RCC 7860 (cell line): Measurements from ENCODE around the gene POLN.

Experiments
- DNase-seq: peaks from one replicate; pipeline ENCODE4 v3.0.0-alpha.2; 2015; ENCODE audit warnings: low spot score
- FAIRE-seq: peaks from 2 replicates; lab custom pipeline; 2012; peaks lifted over from hg19 to GRCh38; lab: Jason Lieb, UNC

The POLN gene

DNA sequence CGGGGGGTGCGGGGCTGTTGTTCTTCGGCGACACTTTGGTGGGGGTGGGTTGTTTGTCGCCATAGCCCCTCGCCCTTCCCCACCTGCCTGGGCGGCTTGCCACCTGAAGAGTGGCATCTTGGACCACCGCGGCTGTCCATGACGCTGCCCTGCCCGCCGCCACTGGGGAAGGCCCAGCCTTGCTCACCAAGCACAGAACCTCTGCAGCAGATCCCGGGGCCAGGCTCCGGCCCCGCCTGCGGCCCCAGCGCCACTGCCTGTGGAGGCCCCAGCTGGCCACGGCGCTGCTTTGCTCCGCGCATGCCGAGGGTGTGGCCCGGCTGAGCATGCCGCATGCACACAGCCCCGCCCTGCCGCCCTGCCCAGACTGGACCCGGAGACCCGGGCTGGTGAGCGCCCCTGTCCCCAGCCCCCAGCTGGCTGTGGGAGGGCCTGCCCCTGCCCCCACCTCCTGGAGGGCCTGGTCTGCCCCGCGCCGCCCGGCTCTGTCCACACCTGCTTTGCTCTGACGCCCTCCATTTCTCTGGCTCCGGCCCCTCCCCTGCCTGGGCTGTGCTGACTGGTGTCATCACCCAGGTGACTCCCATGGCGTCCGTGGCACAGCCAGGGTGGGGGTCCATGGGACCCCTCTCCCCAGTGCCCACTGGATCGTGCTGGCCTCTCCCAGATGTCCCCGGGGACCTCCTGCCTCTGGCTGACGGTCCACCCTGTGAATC, 177.5 kb downstream of the POLN start:
- no peak for DNase-seq
- FAIRE-seq: no peak

DNA sequence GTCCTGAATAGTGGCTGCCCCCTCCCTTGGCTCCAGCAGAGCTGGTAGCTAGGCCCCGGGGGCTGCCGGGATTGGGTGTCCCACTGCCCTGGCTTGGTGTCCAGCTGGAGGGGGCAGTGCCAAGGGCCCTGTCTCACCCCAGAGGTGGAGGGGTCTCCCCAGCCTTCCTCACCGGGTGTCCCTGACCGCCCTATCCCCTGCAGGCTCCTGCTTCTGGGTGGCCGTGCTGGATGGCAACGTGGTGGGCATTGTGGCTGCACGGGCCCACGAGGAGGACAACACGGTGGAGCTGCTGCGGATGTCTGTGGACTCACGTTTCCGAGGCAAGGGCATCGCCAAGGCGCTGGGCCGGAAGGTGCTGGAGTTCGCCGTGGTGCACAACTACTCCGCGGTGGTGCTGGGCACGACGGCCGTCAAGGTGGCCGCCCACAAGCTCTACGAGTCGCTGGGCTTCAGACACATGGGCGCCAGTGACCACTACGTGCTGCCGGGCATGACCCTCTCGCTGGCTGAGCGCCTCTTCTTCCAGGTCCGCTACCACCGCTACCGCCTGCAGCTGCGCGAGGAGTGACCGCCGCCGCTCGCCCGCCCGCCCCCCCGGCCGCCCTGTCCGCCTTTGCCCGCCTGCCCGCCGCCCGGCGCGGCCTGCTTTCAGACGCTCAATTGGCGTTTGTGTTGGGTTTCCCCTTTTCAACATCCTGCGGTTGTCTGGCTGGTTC, 178.2 kb downstream of the POLN start:
- DNase-seq (no peak), FAIRE-seq (no peak)

DNA sequence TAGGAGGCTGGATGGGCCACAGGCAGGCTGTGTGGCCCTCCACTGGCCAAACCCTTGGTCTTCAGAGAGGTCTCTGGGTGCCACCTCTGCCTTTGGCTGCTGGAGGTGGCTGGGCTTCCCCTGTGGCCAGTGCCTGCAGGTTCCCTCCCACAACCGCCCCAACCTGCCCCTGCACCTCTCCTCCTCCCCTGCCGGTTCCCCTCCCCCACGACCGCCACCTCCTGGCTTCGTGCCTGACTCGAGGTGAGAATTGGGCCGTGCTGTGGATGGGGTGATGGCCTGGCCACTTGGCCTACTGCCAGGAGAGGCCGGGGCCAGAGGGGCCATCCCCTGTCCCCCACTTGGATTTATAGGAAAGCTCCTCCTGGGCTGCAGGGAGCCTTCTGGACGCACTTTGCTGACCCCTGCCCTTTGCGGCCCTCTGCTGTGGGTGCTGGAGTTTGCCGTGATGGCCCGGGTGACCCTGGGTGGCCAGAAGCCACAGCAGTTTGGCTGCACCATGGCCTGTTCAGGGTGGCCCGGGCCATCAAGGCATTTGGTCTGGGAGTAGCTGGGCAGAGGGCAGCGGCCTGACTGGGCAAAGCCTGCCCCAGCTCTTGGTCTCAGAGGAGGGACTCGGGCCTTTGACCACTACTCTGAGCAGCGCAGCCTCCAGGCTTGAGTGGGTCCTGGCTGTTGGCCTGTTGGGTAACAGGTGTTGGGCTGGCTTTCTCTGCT, 179.0 kb downstream of the POLN start:
- DNase-seq (no peak), FAIRE-seq (no peak)

- no peak for FAIRE-seq
- no peak for DNase-seq
Observed at GRCh38 chr4:2062168-2062807, 179.6 kb downstream of the POLN start.

DNA sequence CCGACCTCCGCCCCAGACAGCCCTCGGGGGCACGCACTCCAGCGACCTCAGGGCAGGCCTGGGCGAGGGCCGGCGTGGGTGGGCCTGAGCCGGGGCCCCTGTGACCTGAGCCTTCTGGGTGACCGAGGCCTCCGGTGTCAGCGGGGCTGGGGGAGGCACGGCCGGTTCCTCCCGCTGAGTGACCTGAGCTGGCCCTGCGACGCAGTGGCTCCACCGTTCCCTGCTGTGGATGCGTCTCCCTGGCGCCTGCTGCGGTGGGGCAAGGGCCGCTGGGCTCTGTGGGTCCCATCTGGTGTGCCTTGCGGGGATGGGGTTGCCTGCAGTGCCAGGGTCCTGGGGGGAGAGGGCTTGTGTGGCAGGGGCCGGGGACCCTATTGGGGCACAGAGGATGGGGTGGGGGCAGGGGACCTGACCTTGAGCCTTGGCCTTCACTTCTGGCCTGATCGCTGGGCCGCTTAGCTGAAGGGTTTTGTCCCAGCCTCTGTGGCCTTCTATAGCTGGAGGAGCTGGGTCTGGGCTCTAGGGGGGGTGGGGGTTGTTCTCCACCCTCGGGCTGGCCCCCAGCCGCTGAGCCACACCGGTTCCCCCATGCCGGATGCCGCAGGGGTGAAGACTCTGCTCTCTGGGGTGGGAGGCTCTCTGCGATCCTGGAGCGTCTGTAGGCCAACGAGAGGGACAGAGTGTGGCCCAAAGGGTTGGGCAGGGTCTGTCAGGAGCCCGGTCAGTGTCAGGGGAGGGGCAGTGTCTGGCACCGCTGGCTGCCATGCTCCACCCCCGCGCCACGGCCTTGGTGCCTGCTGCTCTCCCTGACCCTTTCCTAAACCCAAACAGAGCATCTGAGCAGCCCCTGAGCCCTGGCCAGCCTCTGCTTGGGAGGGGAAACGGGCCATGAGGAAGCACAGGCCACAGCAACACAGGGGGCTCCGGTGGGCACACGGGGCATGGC, 180.5 kb downstream of the POLN start:
- DNase-seq: no peak
- FAIRE-seq: no peak

DNA sequence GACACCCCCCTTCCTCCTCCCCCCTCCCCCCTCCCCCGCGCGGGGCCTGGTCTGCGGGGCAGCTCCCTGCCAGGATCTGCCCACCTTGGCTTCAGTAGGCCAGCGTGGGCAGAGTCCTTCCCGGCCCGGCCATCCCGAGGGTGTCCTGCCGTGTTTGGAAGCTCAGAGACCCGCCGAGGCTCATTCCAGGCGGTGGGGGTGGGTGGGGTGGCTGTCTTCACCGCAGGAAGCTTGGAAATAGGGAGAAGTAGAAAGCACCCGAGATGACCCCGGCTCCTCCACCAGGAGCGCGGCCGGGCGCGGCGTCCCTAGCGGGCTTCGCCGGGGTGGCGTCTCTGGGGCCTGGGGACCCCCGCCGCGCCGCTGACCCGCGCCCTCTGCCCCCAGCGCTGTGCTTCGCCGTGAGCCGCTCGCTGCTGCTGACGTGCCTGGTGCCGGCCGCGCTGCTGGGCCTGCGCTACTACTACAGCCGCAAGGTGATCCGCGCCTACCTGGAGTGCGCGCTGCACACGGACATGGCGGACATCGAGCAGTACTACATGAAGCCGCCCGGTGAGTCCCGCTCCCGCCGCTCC, 181.2 kb downstream of the POLN start:
- DNase-seq: no peak
- no peak for FAIRE-seq

DNA sequence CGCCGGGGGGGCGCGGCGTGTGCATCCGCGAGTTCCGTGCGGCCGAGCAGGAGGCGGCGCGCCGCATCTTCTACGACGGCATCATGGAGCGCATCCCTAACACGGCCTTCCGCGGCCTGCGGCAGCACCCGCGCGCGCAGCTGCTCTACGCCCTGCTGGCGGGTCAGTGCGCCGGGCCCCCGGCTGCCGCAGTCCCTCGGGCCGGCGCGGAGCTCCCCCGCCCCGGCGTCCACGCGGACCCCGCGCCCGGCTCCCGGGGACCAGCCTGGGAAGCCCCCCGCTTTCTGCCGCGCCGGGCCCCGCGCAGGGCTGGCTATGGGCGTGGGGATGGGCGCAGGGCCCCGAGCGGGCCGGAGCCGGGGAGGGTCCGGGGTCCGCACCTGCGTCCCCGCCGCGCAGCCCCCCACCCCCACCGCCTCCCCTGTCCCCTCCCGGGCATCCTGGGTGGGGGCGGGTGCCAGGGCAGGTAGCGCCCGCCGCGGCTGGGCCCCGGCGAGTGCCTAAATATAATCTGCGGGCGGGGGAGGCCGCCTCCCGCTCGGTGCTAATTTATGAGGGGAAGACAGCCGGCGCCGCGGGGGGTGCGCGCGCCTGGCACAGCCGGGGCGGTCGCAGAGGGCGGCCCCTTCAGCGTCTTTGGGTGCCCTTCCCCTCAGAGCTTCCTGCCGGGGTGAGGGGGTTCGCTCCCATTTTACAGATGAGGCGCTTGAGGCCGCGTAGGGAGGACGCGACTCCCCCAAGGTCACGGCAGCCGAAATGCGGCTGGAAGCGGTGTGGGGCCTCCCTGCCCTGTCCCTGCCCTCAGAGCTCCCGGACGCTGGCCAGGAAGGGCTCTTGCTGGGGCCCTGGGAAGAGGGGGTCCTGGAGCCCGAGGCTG, 182.0 kb downstream of the POLN start:
- FAIRE-seq (no peak), DNase-seq (no peak)

DNA sequence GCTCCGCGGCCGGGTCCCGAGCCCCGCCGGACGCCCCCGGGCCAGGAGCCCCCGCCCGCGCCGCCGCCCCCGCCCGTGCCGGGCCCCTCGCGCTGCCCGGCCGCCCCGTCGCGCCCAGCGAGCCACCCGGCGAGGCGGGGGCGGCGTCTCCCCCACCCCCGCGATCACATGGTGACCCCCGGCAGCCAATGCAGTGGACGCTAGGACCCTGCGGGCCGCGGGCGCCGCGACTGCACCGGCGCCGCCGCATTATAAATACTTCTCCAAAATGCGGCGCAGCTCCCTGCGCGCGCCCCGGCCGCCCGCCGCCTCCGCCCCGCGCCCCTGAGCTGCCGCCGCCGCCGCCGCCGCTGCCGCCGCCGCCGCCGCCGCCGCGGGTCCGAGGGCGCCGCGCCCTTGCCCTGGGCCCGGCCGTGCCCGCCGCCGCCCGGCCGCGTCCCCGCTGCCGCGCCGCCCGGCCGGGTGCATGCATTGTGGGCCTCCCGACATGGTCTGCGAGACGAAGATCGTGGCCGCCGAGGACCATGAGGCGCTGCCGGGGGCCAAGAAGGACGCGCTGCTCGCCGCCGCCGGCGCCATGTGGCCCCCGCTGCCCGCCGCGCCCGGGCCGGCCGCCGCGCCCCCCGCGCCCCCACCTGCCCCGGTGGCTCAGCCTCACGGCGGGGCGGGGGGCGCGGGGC, 182.7 kb downstream of the POLN start, which contains the start of gene NAT8L:
Gene NAT8L (plus strand): TSS at position 282 of the 680 bp plus-strand sequence. CDS start 185 bp downstream, at position 467.
- FAIRE-seq: no peak

DNA sequence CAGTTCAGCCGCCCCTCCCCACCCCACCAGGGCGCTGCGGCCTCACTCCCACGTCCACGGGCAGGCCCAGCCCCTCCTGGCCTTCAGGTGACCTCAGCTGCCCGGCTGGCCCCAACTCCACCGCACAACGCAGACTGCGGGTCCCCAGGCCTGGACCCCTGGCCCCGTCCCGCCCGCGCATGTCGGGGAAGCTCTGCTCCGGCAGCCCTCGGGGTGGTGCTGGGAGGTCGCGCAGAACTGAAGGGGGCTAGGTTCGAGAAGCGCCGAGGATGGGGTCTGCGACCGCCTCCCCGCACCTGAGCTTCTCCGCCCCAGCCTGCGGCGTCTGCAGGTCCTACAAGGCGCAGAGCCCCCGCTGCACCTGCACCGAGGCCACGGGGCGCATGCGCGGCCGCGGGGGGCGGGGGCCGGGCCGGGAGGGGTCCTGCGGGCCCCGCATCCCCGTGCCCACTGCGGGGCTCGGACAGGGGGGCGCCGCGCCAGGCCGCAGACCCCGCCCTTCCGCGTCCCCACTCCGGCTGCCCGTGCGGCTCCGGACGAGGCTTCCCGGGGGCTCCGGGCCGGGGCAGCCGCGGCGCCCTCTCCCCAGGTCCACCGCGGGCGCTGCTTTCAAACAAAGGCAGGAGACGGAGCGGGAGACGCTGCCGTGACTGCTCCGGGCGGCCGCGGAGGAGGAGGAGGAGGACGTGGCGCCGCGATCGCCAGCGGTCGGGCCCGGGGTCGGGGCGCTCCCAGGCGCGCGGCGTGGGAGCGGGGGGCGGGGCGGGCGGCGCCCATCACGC, 183.5 kb downstream of the POLN start:
- no peak for FAIRE-seq
- DNase-seq: no peak

More for the DNA sequence above, 182.7 kb downstream of the POLN start, which contains the start of gene NAT8L:
- no peak for DNase-seq

- FAIRE-seq (no peak), DNase-seq (no peak)
Observed at GRCh38 chr4:2057382-2058065, 184.4 kb downstream of the POLN start.

DNA sequence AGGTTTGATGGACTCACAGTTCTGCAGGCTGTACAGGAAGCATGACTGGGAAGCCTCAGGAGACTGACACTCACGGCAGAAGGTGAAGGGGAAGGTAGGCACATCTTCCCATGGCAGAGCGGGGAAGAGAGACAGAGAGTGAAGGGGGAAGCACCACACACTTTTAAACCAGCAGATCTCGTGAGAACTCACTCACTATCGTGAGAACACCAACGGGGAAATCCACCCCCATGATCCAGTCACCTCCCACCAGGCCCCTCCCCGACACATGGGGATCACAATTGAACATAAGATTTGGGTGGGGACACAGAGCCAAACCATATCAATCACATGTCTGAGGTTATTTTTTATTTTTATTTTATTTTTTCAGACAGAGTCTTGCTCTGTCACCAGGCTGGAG, 187.7 kb downstream of the POLN start:
- no peak for FAIRE-seq
- DNase-seq: no peak

DNA sequence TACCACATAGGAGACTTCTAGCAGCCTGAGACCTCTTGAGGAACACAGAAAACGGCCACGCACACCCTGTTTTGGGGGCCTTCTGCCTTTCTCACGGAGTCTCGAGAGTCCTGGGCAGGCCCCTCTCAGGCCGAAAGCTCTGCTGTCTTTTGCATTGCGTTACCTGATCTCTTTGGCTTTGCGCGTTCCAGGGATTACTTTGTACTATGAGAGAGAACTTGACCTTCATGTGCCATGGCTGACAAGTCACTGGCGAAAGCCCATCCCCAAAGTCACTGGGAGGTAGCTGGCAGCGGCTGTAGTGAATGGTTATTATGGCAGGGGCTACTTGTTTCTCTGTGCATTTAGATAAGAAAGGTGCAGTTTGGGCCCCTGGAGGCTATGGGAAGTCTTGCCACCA, 190.8 kb downstream of the POLN start:
- DNase-seq (no peak), FAIRE-seq (no peak)

GRCh38 chr4:2049811-2050210, 192.1 kb downstream of the POLN start:
- no peak for FAIRE-seq
- no peak for DNase-seq

DNA sequence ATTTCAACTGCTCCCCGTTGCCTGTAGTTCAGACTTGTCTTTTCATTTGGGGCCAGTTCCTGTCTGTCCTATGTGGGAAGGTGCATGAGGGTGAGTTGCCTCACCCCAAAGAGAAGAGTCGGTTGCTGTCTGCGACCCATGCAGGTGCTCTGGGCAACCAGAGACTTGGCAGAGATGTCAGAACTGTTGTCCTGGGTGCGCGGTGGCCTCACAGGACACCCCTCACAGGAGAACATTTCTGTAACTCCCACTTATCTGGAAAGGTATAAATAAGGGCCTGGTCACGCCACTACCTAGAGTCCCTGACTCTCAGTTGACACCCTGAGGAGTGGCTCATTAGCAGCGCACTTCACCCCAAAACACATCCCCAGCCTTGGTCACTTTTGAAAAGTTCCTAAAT, 192.5 kb downstream of the POLN start:
- DNase-seq: no peak
- no peak for FAIRE-seq

DNA sequence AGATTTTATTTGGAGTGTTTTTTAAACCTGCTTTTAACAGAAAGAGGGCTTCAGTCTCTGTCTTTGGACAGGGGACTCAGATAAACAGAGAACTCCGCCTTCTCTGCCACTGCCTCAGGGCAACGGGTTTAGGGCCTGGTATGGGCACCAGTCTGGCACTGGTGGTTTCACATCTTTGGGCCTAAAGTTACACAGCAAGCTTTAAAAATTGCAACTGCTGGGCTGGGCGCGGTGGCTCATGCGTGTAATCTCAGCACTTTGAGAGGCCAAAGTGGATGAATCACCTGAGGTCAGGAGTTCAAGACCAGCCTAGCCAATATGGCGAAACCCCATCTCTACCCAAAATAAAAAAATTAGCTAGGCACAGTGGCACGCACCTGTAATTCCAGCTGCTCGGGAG, 193.1 kb downstream of the POLN start:
- DNase-seq: no peak
- no peak for FAIRE-seq

GRCh38 chr4:2047781-2048581, 193.9 kb downstream of the POLN start:
- no peak for FAIRE-seq

More at GRCh38 chr4:2047781-2048581, 193.9 kb downstream of the POLN start:
- DNase-seq: no peak
